GM18873 (cell line): ENCODE measurements around the gene RAET1G.
"Not testable (repeated sequence)": the region's sequence is repeated elsewhere in the genome, so short reads cannot be mapped to it uniquely, and the experiment has no call there.

Experiments used
- ATAC-seq: cut with Tn5 transposase; IDR thresholded peaks from one replicate; pipeline ENCODE4 v1.9.1; 2021; ENCODE audit warnings: mild to moderate bottlenecking, moderate library complexity, moderate number of reproducible peaks; ENCODE audit not compliant: unreplicated experiment, low FRiP score

Gene RAET1G

GRCh38 chr6:149898966-149899365 lies 24.0 kb downstream of the RAET1G start:
- ATAC-seq: no peak

GRCh38 chr6:149897855-149898744 lies 24.8 kb downstream of the RAET1G start, which contains the start of gene RAET1E:
Gene RAET1E (minus strand): TSS chr6:149898113. CDS start chr6:149890901, 7,212 bp downstream.
- no peak for ATAC-seq

- ATAC-seq: no peak
Measured at GRCh38 chr6:149897015-149897697, 25.8 kb downstream of the RAET1G start.

GRCh38 chr6:149896491-149896890 lies 26.4 kb downstream of the RAET1G start:
- no peak for ATAC-seq

DNA sequence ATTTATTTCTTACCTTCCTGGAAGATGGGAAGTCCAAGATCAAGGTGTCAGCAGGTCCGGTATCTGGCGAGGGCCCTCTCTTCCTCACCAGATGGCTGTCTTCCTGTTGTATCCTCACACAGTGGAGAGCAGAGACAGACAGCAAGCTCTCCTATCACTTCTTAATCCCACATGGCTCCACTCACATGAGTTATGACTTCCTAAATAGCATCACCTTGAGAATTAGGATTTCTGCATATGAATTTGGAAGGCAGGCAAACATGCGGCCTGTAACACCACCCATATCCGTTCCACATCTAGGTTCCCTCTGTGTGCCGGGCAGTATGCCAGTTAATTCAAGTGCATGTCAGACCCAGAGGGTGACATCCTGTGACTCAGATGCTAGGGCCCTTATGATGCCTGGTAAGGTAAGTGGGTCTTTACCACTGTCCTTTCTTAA lies 27.1 kb downstream of the RAET1G start:
- ATAC-seq: no peak

DNA sequence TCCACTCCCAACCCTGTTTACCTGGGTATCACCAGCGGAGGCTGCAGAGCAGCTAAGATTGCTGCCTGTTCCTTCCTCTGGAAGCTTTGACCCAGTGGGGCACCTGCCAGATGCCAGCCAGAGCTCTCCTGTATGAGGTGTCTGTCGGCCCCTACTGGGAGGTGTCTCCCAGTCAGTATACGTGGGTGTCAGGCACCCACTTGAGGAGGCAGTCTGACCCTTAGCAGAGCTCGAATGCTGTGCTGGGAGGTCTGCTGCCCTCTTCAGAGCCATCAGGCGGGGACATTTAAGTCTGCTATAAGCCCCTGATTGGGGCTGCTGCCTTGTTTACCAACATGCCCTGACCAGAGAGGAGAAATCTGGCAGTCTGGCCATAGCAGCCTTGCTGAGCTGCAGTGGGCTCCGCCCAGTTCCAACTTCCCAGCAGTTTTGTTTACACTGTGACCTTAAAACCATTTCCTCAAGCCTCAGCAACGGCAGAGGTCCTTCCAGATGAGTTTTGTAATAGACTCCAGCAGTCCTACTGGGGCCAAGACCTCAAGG lies 27.8 kb downstream of the RAET1G start:
- no peak for ATAC-seq

DNA sequence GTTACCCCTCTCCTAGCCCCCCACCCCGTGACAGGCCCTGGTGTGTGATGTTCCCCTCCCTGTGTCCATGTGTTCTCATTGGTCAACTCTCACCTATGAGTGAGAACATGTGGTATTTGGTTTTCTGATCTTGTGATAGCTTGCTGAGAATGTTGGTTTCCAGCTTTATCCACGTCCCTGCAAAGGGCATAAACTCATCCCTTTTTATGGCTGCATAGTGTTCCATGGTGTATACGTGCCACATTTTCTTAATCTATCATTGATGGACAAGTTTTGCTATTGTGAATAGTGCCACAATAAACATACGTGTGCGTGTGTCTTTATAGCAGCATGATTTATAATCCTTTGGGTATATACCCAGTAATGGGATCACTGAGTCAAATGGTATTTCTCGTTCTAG lies 31.1 kb downstream of the RAET1G start:
- not testable (repeated sequence) for ATAC-seq

- ATAC-seq: no peak
Measured at GRCh38 chr6:149891259-149891658, 31.7 kb downstream of the RAET1G start.

GRCh38 chr6:149890629-149891045 lies 32.3 kb downstream of the RAET1G start:
- no peak for ATAC-seq

GRCh38 chr6:149889326-149889725 lies 33.6 kb downstream of the RAET1G start:
- no peak for ATAC-seq

DNA sequence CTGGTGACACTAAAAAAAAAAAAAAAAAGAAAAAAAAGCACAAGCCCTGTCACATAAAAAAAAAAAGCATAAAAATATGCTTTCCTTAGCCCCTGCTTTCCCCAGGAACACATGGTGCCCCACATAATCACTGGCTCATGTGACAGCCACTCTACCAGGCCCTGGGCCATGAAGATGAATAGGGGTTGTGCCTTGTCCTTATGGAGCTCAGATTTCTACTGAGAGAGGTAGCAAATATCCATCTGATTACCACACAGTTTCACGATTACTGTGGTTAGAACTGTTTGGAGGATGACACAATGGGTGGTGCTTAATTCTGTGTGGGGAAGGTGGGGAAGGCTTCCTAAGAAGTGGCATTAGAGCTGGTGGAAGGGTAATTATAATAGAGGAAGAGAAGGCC lies 34.3 kb downstream of the RAET1G start:
- no peak for ATAC-seq

DNA sequence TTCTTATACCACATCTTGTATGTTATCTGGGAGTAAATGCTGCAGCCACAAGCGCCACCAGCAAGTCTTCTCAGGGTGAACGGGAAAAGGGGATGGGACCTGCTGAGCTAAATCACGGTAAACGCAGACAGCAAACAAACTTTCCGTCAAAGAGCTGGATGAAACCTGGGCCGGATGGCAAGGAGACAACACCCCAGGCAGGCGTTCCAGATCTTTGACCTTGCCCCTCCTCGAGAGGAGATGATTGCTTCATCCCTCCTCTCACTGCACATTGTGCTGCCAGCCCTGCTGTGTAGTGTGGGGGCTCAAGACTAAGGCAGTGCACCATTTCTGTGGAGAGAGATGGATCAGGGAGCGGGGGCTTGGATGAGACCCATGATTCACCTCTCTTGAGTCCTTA lies 34.8 kb downstream of the RAET1G start:
- ATAC-seq: no peak

- ATAC-seq: no peak
Measured at GRCh38 chr6:149887343-149887742, 35.6 kb downstream of the RAET1G start.

GRCh38 chr6:149885888-149886287 lies 37.0 kb downstream of the RAET1G start:
- ATAC-seq: no peak

DNA sequence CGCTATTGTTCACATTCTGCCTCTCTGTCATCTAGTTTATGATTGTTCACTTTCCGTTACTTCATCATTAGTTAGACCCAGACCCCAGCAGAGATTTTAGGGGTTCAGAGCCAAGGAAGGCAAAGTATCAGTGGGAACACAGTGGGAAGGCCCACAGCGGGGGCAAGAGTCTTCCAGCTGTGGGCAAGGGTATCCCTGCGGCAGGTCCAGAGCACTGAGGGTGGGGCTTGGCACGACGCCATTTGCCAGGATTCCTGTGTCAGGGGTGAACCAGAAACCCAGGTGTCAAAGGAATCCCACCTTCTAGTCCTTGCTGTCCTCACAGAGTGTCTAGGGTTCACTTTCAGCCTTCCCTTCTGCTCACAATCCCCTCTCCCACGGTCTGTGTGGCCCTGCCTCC lies 38.3 kb downstream of the RAET1G start:
- ATAC-seq: no peak

- ATAC-seq: no peak
Measured at GRCh38 chr6:149884215-149884614, 38.7 kb downstream of the RAET1G start.

GRCh38 chr6:149881860-149882259 lies 41.1 kb downstream of the RAET1G start:
- ATAC-seq: no peak

GRCh38 chr6:149881066-149881766 lies 41.7 kb downstream of the RAET1G start:
- ATAC-seq: no peak

GRCh38 chr6:149877659-149878058 lies 45.3 kb downstream of the RAET1G start:
- ATAC-seq: no peak

DNA sequence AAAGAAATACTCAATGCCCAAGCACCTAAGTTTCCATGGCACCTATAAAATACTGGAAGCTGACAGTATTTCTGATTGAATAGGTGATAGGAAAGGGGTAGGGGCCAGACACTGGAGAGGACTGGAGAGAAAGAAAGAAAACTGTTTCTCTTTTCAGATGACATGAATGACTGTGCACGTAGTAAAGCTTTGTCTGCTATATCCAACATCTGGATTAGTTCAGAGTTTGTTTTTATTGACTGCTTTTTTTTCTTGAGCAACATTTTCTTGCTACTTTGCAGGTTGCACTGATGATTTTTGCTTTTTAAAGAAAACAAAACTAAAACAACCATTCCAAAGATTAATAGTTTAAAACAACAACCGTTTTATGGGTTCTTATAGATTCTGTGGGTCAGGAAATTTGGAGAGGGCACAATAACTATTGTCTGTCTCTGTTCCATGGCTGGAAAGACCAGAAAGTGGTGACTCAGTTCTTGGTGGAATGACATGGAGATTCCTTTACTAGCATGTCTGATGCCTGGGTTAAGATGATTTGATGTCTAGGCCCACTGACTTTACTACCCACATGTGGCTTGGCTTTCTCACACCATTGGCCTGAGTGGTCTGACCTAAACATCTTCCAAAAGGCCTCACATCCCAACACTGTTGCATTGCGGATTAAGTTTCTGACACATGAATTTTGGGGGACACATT lies 46.5 kb downstream of the RAET1G start:
- ATAC-seq: no peak
